DOHH2 (cell line): ENCODE measurements around the gene TPM2.

Experiments used
- CTCF ChIP-seq: fragments of 200-600 bp; sonication (generic); IDR thresholded peaks from one replicate; pipeline ENCODE4 v1.5.1; 2014; ENCODE audit warnings: antibody characterized with exemption, mild to moderate bottlenecking, low read depth, low read length; ENCODE audit not compliant: poor library complexity, severe bottlenecking
- EZH2phosphoT487 ChIP-seq: fragments of 200-600 bp; sonication (generic); IDR thresholded peaks from 2 replicates; pipeline ENCODE4 v1.6.1; 2017; ENCODE audit warnings: borderline replicate concordance, mild to moderate bottlenecking, antibody characterized with exemption, low read length, moderate library complexity, mixed read lengths

- TF ChIP-seq CTCF (no peak), EZH2phosphoT487 (no peak)
These were observed 14.5 kb downstream of the TPM2 start for GRCh38 chr9:35675204-35675603.
